Ishikawa (cell line): Measurements from ENCODE around the gene CACNB3.

Experiments
- CEBPB ChIP-seq: IDR thresholded peaks from 2 replicates; pipeline ENCODE4 v1.6.1; 2012
- CREB1 ChIP-seq: IDR thresholded peaks from 2 replicates; pipeline ENCODE4 v1.6.1; 2012; ENCODE audit warnings: low read depth
- EGR1 ChIP-seq: IDR thresholded peaks from 2 replicates; pipeline ENCODE4 v1.6.1; 2012
- EP300 ChIP-seq: IDR thresholded peaks from 2 replicates; pipeline ENCODE4 v1.6.1; 2012; ENCODE audit warnings: borderline replicate concordance
- FOXM1 ChIP-seq: IDR thresholded peaks from 2 replicates; pipeline ENCODE4 v1.6.1; 2012; ENCODE audit warnings: low read depth, borderline replicate concordance
- MAX ChIP-seq: IDR thresholded peaks from 2 replicates; pipeline ENCODE4 v1.6.1; 2012
- NFIC ChIP-seq: IDR thresholded peaks from 2 replicates; pipeline ENCODE4 v1.6.1; 2012
- RAD21 ChIP-seq: IDR thresholded peaks from 2 replicates; pipeline ENCODE4 v1.6.1; 2012; ENCODE audit warnings: low read depth
- TAF1 ChIP-seq: IDR thresholded peaks from 2 replicates; pipeline ENCODE4 v1.6.1; 2012; ENCODE audit warnings: low read depth, mild to moderate bottlenecking
- TCF12 ChIP-seq: IDR thresholded peaks from 2 replicates; pipeline ENCODE4 v1.6.1; 2012; ENCODE audit warnings: low read depth
- TEAD4 ChIP-seq: IDR thresholded peaks from 2 replicates; pipeline ENCODE4 v1.6.1; 2012
- YY1 ChIP-seq: IDR thresholded peaks from 2 replicates; pipeline ENCODE4 v1.6.1; 2012; ENCODE audit warnings: low read depth
- ZBTB7A ChIP-seq: IDR thresholded peaks from 2 replicates; pipeline ENCODE4 v1.6.1; 2012; ENCODE audit warnings: low read depth
- TF ChIP-seq, protein P1 (sequence below): IDR thresholded peaks from 2 replicates; pipeline ENCODE4 v1.6.1; 2012; ENCODE audit warnings: low read depth, mild to moderate bottlenecking
- TF ChIP-seq, protein P2 (sequence below): IDR thresholded peaks from 2 replicates; pipeline ENCODE4 v1.6.1; 2012

Gene CACNB3

GRCh38 chr12:48858043-48858442 lies 39.7 kb downstream of the CACNB3 start:
- TF ChIP-seq CEBPB = peak; percentile 70
- no peak for TF ChIP-seq TCF12

DNA sequence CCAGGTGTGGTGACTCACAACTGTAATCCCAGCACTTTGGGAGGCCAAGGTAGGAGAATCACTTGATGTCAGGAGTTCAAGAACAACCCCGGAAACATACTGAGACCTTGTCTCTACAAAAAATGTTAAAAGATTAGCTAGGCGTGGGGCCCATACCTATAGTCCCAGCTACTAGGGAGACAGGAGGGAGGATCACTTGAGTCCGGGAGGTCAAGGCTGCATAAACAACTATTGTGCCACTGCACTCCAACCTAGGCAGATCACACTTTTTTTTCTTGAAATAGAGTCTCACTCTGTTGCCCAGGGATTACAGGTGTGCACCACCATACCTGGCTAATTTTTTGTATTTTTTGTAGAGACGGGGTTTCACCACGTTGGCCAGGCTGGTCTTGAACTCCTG lies 41.3 kb downstream of the CACNB3 start:
- TF ChIP-seq YY1 (no peak), EGR1 (no peak), CREB1 (no peak), MAX (no peak), TEAD4 (no peak), CEBPB (no peak), FOXM1 (no peak), RAD21 (no peak), TAF1 (no peak), NFIC (no peak), TCF12 (no peak)
- TF ChIP-seq, protein P1, sequence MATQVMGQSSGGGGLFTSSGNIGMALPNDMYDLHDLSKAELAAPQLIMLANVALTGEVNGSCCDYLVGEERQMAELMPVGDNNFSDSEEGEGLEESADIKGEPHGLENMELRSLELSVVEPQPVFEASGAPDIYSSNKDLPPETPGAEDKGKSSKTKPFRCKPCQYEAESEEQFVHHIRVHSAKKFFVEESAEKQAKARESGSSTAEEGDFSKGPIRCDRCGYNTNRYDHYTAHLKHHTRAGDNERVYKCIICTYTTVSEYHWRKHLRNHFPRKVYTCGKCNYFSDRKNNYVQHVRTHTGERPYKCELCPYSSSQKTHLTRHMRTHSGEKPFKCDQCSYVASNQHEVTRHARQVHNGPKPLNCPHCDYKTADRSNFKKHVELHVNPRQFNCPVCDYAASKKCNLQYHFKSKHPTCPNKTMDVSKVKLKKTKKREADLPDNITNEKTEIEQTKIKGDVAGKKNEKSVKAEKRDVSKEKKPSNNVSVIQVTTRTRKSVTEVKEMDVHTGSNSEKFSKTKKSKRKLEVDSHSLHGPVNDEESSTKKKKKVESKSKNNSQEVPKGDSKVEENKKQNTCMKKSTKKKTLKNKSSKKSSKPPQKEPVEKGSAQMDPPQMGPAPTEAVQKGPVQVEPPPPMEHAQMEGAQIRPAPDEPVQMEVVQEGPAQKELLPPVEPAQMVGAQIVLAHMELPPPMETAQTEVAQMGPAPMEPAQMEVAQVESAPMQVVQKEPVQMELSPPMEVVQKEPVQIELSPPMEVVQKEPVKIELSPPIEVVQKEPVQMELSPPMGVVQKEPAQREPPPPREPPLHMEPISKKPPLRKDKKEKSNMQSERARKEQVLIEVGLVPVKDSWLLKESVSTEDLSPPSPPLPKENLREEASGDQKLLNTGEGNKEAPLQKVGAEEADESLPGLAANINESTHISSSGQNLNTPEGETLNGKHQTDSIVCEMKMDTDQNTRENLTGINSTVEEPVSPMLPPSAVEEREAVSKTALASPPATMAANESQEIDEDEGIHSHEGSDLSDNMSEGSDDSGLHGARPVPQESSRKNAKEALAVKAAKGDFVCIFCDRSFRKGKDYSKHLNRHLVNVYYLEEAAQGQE = no peak

DNA sequence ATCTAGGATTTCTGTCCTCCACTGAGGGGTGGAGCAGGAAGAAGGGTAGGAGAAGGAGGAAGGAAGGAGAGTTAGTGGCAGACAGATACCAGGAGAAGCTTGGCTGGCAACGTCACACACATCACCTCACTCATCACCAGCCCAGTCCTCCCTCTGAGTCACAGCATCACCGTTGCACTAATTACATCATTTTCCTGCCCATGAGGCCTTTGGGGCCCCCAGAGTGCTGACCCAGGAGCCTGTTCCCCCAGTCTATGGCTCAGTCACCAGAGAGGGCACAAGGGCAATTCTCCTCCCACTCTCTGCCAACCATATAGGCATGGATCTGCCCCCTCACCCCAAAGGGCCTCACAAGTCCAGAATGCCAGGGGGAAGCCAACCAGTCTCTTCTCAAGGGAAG lies 42.8 kb downstream of the CACNB3 start:
- TF ChIP-seq NFIC (no peak), CEBPB (no peak), MAX (no peak)
- TF ChIP-seq, protein P2, sequence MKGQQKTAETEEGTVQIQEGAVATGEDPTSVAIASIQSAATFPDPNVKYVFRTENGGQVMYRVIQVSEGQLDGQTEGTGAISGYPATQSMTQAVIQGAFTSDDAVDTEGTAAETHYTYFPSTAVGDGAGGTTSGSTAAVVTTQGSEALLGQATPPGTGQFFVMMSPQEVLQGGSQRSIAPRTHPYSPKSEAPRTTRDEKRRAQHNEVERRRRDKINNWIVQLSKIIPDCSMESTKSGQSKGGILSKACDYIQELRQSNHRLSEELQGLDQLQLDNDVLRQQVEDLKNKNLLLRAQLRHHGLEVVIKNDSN = no peak

DNA sequence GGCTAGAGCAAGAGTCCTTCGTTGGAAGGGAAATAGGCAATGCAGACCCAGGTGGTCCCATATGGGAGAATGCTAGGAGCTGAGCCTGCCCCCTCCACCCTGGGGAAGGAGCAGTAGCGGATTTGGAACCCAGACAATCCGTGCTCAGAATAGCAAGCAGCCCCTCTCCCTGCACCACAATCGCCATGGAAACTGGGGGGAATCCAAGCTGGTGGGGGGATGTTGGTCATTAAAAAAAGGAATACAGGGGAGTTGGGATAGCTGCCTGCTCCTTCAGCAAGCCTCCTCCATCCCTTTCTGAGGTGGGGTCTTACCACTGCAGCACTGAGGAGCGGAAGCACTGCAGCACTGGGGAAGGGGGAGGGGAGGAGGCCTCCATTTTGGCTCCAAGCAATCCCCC lies 44.5 kb downstream of the CACNB3 start:
- TF ChIP-seq CEBPB = no peak
- TF ChIP-seq RAD21 = no peak
- no peak for TF ChIP-seq EGR1
- no peak for TF ChIP-seq YY1
- TF ChIP-seq, protein P2 = no peak
- no peak for TF ChIP-seq TCF12
- no peak for TF ChIP-seq ZBTB7A
- TF ChIP-seq, protein P1 = no peak
- TF ChIP-seq EP300 = no peak
- TF ChIP-seq TAF1 = no peak
- TF ChIP-seq FOXM1 = no peak
- TF ChIP-seq MAX = no peak
- TF ChIP-seq NFIC = no peak
- no peak for TF ChIP-seq TEAD4
- no peak for TF ChIP-seq CREB1

GRCh38 chr12:48863291-48863690 lies 45.0 kb downstream of the CACNB3 start:
- TF ChIP-seq EP300 (no peak), NFIC (no peak), EGR1 (no peak), FOXM1 (no peak), ZBTB7A (no peak), RAD21 (no peak)

GRCh38 chr12:48865281-48866051 lies 47.2 kb downstream of the CACNB3 start, which contains the start of gene RND1:
RND1 (minus strand) TSS chr12:48865870; CDS start chr12:48865767, 103 bp downstream.
- TF ChIP-seq CREB1 = no peak
- TF ChIP-seq TCF12 = peak; percentile 62; the same call in 1 of the 2 replicates
- TF ChIP-seq MAX = peak; percentile 76
- no peak for TF ChIP-seq NFIC
- peak; percentile 47; the same call in 1 of the 2 replicates for TF ChIP-seq CEBPB
- TF ChIP-seq TAF1 = peak; percentile 88
- peak; percentile 57; the same call in 1 of the 2 replicates for TF ChIP-seq FOXM1
